Mucosa of descending colon (tissue), 3 donors: Measurements from ENCODE around the gene DUSP15. TPM values are rescaled to one million over a fixed set of nuclear protein-coding genes. Genes with fewer than 3 reads are reported as not detected.

Experiments
- ATAC-seq: fragments of 200-7000 bp; cut with Tn5 transposase; one replicate; pipeline ENCODE4 v1.9.1; 2020; ENCODE audit warnings: mild to moderate bottlenecking, moderate library complexity
- DNase-seq, 3 donors: peaks; one replicate each; pipeline ENCODE4 v3.0.0-alpha.2; 2020
- H3K36me3 ChIP-seq: fragments of 200-600 bp; one replicate; pipeline ENCODE4 v1.8.0; 2021; ENCODE audit warnings: low read depth, mild to moderate bottlenecking
- H3K4me1 ChIP-seq: fragments of 200-600 bp; one replicate; pipeline ENCODE4 v1.8.0; 2021; ENCODE audit warnings: low read depth, mild to moderate bottlenecking
- H3K4me3 ChIP-seq: fragments of 200-600 bp; one replicate; pipeline ENCODE4 v1.8.0; 2021; ENCODE audit warnings: mild to moderate bottlenecking
- H3K9me3 ChIP-seq: fragments of 200-600 bp; one replicate; pipeline ENCODE4 v1.8.0; 2021; ENCODE audit warnings: mild to moderate bottlenecking
- CTCF ChIP-seq: fragments of 200-600 bp; IDR thresholded peaks from one replicate; pipeline ENCODE4 v1.8.0; 2022; ENCODE audit warnings: antibody characterized with exemption, mild to moderate bottlenecking
- intact Hi-C, 2 donors: fragments of 100-400 bp; cut with DNase I in 1 of 2; cut with micrococcal nuclease in 1 of 2; formaldehyde crosslinking; loops; one replicate each; pipeline versions ENCODE4 v1.11.0 to v1.11.1; 2022; cut with DNase I, micrococcal nuclease
- total RNA-seq, 3 donors: library from RNA; stranded (reverse); fragmentation: NEBNext Ultra II Directional in 2 of 3; extraction: Animal tissue kit (Norgen Biotek cat#: 25700) in 2 of 3; gene quantifications; one replicate each; pipeline versions ENCODE4 v1.2.1 to v1.2.4, GENCODE V29; 2021 to 2023
- donor health status: DM: no; HTN: no; CAD: no; lungs with moderate emphysema.
- donor health status: DM: no; HTN: no; CAD: no.
- donor health status: DM: no; HTN: yes; CAD: no.

DUSP15 gene
- total RNA-seq, 3 donors from 2014 or later: 0.58 to 1.7 TPM; not detected in 1

DNA sequence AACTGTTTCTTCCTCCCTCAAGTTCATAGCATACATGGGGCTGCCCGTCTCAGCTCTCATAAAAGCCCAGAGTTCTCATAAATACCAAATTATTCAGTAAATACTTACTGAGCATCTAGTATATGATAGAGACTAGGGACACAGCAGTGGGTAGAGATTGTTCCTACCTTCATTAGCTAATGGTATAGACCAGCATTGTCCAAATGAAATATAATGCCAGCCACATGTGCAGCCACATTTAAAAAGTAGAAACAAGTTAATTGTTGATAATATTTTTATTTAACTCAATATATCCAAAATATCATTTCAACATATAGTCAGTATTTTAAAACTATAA lies 1.3 kb upstream of the DUSP15 start:
- TF ChIP-seq CTCF: no peak
- DNase-seq (no peak), ATAC-seq (no peak)
- peaks cover 13% of the 10 kb centered on the region for H3K4me1 ChIP-seq
- no peaks in the 10 kb centered on the region for H3K36me3 ChIP-seq
- no peaks in the 10 kb centered on the region for H3K9me3 ChIP-seq
- no peak overlapping the region for H3K4me3 ChIP-seq
- intact Hi-C loops: no loop called here

DNA sequence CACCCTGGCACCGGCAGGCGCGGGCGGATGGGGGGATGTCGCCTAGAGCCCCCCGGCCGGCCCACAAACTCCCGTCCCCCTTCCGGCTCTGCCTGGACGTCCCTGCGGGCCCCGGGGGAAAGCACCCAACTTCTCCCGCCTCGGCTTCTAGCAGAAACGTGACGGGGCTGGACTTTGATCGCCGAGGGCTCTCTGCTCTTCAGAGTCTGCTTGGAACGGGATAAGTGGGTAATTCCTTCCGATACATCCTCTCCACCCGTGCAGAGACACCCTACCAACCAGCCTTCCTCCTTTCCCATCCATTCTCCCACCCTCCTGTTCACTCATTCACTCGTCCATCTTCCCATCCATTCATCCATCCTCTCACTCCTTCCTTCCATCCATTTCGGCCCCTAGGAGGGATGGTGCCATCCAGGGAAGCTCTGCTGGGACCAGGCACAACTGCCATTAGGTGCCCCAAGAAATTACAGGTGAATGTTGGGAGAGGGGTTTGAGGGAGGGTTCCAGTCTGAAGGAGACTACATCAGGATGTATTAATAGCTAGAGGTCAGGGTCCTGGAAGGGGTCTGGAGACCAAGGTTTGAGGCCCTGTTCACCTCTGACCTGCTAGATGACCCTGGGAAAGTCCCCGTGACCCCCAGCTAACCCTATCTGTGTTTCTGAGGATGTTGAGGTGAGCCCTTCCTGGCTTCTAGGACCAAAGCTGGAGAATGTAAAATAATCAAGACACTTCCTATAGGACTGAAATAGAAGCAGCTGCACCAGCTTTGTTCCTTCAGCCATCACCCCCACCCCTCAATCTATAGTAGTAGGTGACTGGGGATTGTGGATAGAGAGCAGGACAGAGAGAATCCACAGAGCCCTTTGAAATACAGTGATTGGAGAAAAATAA lies 645 bp upstream of the DUSP15 start:
- peak overlapping the region; percentile 17 for H3K4me3 ChIP-seq
- ATAC-seq (peak; percentile 67), DNase-seq (peak in 2 of 3 donors; percentile 38 to 41)
- no peaks in the 10 kb centered on the region for H3K36me3 ChIP-seq
- H3K9me3 ChIP-seq: no peaks in the 10 kb centered on the region
- TF ChIP-seq CTCF: no peak
- H3K4me1 ChIP-seq: peaks cover 13% of the 10 kb centered on the region
- intact Hi-C loops: no loop called here

DNA sequence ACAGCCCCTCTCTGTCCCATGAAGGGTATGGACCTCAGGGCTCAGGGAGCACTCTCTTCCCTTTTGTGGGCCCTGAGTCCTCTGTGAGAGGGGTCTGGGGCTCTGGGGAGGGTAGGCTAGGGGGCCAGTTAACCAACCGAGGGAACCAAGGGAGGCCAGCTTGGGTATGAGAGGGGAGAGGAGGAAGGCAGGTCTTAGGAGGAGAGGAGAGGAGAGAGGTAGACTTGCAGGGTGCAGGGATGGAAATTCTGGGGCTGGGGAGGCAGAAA lies 720 bp downstream of the DUSP15 start:
- Histone ChIP-seq H3K36me3 (no peaks in the 10 kb centered on the region), H3K4me1 (peaks cover 13% of the 10 kb centered on the region), H3K4me3 (no peak overlapping the region), H3K9me3 (no peaks in the 10 kb centered on the region)
- ATAC-seq (no peak), DNase-seq (no peak)
- intact Hi-C loops: no loop called here
- TF ChIP-seq CTCF: no peak

DNA sequence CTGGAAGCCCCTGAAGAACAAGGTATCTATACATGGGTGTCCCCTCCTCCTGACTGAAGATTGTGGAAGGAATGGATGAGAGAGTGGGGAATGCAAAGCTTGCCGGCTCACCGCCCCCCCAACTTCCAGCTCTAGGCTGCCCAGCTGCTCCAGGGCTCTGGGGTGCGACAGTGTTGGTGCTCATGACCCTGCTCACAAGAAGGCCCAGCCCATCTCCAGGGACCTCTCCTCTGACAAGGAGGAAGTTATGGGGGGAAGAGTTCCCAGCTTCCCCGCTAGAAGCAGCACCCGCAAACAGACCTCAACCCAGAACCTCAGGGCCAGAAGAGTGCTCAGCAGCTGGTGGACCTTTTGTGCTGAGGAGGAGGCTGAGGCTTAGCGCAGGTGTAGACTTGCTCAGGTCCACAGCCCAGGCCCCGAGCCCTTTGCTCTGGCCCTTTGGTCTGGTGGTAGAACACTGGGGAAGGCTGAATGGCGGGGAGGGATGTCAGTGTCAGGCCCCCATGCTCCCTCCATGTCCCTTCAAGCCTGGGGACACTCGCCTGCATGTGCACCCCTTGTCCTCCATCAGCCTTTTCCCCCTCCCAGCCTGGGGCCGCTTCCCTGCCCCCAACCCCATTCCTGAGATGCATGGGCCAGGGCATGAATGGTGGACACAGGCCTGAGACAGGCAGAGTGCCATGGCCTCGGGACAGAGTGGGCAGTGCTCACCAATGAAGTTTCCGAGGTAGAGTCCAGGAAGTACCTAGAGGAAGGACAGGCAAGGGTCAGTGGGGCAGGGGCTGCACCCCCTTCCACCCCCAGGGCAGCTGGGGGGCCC lies 1.3 kb downstream of the DUSP15 start:
- peaks cover 13% of the 10 kb centered on the region for H3K4me1 ChIP-seq
- no peaks in the 10 kb centered on the region for H3K9me3 ChIP-seq
- no peak for DNase-seq
- no peaks in the 10 kb centered on the region for H3K36me3 ChIP-seq
- no peak for ATAC-seq
- TF ChIP-seq CTCF: no peak
- intact Hi-C loops: no loop called here
- no peak overlapping the region for H3K4me3 ChIP-seq

DNA sequence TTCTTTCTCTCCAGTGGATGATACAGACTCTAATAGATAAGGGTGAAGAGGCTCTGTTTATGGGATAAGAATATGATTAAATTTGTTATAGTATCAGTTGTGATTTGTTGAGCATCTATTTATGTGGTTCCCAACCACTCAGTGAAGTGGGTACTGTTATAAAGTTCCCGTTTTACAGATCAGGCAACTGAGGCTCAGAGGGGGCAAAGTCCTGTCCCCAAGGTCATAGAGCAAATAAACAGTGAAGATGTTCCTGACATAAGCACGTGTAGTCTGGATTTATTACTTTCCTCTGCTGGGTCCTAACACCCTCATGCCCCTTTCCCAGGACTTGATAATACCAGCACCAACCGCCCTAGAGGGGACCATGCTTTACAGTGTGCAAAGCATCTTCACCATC lies 4.1 kb downstream of the DUSP15 start:
- no peak for DNase-seq
- H3K9me3 ChIP-seq: no peaks in the 10 kb centered on the region
- no peak for ATAC-seq
- intact Hi-C loops: no loop called here
- no peak overlapping the region for H3K4me3 ChIP-seq
- peaks cover 15% of the 10 kb centered on the region for H3K4me1 ChIP-seq
- no peak for TF ChIP-seq CTCF
- H3K36me3 ChIP-seq: no peaks in the 10 kb centered on the region
